ENCODE data around the gene CNNM1.

The CNNM1 gene

DNA sequence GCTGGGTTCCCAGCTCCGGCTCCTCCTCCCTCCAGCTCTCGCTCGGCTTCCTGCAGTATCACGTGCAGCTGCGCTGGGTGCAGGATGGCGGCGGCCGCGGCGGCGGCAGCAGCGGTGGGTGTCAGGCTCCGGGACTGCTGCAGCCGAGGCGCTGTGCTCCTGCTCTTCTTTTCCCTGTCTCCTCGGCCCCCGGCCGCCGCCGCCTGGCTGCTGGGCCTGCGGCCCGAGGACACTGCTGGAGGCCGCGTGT is at the start of gene CNNM1:
Gene CNNM1, plus strand, starts transcription at position 53 of the 250 bp plus-strand sequence. Its CDS starts 32 bp downstream, at position 85.
- DNase-seq (ENCODE audit: low read depth in 2 of 2), result no peak

DNA sequence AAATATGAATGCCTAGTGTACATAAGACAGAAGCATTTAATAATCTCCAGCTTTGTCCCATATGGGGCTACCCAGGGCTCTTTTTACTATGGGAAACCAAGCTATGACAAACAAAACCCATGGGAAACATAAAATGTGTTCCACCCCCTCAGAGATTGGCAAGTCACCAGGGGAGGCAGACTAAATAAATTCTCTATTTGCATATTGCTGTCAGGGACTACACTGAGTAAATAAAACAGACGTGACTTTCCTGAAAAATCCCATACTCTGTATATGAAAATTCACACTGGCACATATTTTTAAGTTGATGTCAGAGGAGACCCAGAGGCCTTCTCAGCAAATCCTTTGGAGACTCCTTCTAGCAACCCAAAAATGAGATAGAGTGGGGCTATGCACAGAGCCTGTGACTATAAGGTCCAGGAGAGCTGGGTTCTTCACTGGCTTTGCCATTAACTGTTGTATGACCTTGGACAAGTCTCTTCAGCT is 49.5 kb upstream of the CNNM1 start:
- DNase-seq (ENCODE audit: low read depth in 2 of 2), result no peak

DNA sequence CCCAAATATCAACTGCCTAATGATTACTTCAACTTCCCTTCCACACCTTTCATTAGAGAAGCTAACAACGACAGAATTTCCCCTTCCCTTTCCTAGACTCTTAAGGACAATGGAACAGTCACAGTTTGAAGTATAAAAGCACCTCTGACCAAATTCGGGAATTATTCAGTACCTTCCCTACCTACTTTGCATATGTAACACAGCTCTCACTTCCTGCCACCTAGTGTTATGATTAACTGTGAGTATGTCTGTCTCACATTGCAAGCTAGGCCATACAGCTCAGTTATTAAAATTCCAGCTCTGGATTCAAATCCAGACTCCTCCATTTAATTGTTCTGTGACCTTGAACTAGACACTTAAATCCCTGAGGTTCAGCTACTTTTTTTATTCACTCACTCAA is 48.7 kb upstream of the CNNM1 start:
- no peak for DNase-seq (ENCODE audit: low read depth in 2 of 2)

DNA sequence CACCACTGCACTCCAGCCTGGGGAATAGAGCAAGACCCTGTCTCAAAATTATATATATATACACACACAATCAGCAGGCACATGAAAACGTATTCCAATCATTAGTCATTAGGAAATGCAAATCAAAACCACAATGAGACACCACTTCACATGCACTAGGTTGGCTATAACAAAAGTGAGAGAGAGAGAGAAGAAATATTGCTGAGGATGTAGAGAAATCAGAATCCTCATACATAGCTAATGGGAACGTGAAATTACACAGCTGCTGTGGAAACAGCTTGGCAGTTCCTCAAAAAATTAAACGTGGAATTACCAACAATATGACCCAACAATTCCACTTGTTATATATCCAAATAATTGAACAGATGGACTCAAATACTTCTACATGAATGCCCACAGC is 43.3 kb upstream of the CNNM1 start:
- no peak for DNase-seq (ENCODE audit: low read depth in 2 of 2)

DNA sequence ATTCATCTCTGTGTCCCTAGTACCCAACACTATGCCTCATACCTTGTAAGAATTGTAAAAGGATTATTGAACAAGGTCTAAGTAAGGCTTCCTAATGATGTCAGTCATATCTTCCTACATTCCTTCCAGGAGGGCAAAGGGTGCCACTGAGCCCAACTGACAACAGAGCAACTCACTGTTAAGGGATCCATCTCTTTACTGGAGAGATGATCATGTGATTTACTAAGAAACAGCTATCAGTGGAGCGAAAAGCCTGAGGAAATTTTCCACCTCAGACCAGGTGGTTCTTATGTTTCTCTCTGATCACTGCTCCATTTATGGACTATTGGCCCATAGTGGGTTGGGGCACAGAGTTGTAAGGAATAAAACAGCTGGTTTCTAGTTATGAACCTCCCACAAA is 38.9 kb upstream of the CNNM1 start:
- no peak for DNase-seq (ENCODE audit: low read depth in 2 of 2)

GRCh38 chr10:99292159-99292558 is 37.0 kb upstream of the CNNM1 start:
- no peak for DNase-seq (ENCODE audit: low read depth in 2 of 2)

DNA sequence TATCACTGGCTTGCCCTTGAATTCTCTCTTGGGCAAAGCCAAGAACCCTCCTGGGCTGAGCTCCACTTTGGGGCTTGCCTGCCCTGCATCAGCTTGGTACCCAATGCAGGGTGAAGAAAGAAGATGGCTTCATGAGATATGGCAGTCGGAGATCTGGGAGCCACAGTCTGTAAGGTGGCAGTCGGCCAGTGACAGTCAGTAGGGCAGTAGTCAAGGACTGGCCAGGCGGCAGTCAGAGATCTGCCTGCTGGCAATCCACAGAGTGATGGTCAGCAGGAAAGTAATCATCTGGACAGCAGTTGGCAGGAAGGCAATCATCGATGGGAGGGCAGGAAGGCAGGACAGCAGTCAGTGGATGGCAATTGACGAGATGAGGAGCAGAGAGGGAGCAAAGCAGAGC is 32.6 kb upstream of the CNNM1 start:
- no peak for DNase-seq (ENCODE audit: low read depth in 2 of 2)

DNA sequence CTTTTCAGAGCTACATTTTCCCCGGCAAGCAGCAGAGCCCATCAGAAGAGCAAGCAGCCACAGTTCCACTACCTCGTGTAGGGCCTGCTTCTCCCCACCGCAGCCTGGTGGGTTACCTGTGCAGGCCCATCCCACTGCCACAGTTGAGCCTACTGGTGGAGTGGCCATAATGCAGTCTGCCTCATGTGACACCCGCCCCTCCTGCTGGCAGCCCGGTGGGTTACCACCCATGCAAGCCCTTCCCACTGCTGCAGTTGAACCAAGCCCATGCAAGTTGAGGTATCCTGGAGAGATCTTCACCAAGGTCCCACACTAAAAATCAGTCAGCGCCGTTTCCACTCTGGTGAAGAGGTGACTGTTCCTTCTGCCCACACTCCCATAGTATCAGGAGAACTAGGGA is 32.1 kb upstream of the CNNM1 start:
- DNase-seq (ENCODE audit: low read depth in 2 of 2), result no peak

GRCh38 chr10:99303899-99304861 is 25.0 kb upstream of the CNNM1 start:
- DNase-seq (ENCODE audit: low read depth in 2 of 2), result no peak

GRCh38 chr10:99304862-99305229 is 24.3 kb upstream of the CNNM1 start:
- DNase-seq (ENCODE audit: low read depth in 2 of 2), result no peak

GRCh38 chr10:99312501-99312900 is 16.7 kb upstream of the CNNM1 start:
- no peak for DNase-seq (ENCODE audit: low read depth in 2 of 2)

- DNase-seq (ENCODE audit: low read depth in 2 of 2), result no peak
These were observed 13.3 kb upstream of the CNNM1 start for GRCh38 chr10:99315853-99316252.

DNA sequence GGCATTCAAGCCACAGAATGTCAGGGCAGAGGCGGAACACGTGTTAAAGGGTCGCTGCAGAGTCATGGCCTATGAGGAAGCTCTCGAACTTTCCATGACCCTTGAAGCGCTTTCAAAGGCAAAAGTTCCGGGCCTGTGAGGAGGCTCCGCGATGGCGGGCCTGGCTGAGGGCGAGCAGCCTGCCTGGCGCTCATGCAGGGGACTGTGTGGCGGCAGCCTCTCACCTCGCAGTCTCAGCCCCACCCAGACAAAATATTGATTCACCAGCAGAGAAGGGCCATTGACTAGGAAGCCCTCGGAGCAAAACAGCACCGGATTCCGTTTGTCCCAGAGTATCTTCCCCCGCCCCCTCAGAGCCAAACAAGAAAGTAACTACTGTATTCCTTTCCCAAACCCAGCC is 12.8 kb upstream of the CNNM1 start:
- DNase-seq (ENCODE audit: low read depth in 2 of 2), result no peak

DNA sequence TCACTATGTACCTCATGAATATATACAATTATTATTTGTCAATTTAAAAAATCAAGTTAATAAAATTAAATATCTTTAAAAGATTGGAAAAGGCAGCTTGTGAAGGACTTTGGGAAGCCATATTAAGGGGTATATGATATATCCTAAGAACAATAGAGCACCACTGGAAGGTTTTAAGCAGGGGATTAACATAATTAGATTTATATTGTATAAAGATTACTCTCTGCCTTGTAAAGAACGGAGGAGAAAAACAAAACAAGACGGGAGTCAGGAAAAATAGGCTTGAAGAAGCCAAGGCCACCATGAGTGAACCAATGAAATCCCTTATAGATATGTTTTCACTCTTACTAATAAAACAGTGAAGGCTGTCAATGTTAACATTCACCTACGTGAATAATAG is 11.1 kb upstream of the CNNM1 start:
- no peak for DNase-seq (ENCODE audit: low read depth in 2 of 2)

- DNase-seq (ENCODE audit: low read depth in 2 of 2), result no peak
These were observed 10.7 kb upstream of the CNNM1 start for GRCh38 chr10:99318475-99318874.

GRCh38 chr10:99325281-99325680 is 3.9 kb upstream of the CNNM1 start:
- DNase-seq (ENCODE audit: low read depth in 2 of 2), result no peak

DNA sequence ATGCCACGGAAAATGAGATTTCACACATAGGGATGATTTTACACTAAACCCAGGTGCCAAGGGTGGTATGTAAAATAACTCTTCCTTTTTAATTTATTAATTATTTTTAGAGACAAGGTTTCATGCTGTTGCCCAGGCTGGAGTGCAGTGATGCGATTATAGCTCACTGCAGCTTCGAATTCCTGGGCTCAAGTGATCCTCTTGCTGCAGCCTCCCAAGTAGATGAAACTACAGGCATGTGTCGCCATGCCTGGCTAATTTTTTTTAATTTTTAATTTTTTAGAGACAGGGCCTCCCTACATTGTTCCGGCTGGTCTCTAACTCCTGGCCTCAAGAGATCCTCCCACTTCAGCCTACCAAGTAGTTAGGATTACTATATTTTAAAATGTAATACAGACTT is 2.3 kb upstream of the CNNM1 start:
- no peak for DNase-seq (ENCODE audit: low read depth in 2 of 2)

- DNase-seq (ENCODE audit: low read depth in 2 of 2), result no peak
These were observed 415 bp upstream of the CNNM1 start for GRCh38 chr10:99328579-99329303.

DNA sequence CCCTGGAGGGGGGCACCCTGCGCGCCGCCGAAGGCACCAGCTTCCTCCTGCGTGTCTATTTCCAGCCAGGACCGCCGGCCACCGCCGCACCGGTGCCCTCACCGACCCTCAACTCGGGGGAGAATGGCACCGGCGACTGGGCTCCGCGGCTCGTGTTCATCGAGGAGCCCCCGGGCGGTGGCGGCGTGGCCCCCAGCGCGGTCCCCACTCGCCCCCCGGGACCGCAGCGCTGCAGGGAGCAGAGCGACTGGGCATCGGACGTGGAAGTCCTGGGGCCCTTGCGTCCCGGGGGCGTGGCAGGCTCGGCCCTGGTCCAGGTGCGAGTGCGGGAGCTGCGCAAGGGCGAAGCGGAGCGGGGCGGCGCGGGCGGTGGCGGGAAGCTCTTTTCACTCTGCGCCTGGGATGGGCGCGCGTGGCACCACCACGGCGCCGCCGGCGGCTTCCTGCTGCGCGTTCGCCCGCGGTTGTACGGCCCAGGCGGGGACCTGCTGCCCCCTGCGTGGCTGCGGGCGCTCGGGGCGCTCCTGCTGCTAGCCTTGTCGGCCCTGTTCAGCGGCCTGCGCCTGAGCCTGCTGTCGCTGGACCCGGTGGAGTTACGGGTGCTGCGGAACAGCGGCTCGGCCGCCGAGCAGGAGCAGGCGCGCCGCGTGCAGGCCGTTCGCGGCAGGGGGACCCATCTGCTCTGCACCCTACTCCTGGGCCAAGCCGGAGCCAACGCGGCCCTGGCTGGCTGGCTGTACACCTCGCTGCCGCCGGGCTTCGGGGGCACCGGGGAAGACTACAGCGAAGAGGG is 594 bp downstream of the CNNM1 start:
- no peak for DNase-seq (ENCODE audit: low read depth in 2 of 2)

- DNase-seq (ENCODE audit: low read depth in 2 of 2), result no peak
These were observed 1.3 kb downstream of the CNNM1 start for GRCh38 chr10:99330347-99330924.

DNA sequence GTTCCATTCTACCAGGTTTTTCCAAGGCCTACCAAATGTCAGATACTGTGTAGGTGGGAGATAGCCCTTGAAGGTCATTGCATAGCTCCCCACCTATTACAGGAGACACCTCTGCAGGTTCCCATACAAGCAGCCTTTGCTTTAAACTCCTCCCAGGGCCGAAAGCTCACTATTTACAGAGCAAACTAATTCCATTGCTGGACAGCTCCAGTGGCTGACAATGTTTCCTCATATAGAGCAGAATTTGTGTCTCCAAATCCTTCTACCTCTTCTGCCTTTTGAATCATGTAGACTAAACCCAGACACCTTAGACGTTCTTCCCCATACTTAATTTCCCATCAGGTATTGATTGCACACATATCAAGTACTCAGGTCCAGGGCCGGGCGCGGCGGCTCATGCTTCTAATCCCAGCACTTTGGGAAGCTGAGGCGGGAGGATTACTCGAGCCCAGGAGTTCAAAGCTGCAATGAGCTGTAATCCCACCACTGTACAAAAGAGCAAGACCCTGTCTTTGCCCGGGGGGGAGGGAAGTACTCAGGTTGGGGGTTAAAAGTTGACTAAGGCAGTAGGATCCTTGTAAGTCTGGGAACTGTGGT is 2.1 kb downstream of the CNNM1 start:
- no peak for DNase-seq (ENCODE audit: low read depth in 2 of 2)

All from stimulated activated CD4-positive, alpha-beta T cell treated with anti-CD3 and anti-CD28 coated beads, Interleukin-1b, Interleukin-23, amount 100 ng/mL, for 1 hour (primary cell).